Tibial artery (tissue), 4 donors: ENCODE measurements around the gene LHX3.

ENCODE experiments used
- DNase-seq, 2 donors: peaks; one replicate each; pipeline ENCODE4 v3.0.0-alpha.2; 2019
- H3K27ac ChIP-seq, 2 donors: fragments of 200-600 bp; sonication (generic) in 1 of 2; 1 replicate in 1 of 2; 2 replicates in 1 of 2; pipeline ENCODE4 v1.5.1; 2018 to 2019; ENCODE audit warnings: mild to moderate bottlenecking in 1 of 2
- H3K27me3 ChIP-seq, 2 donors: fragments of 200-600 bp; sonication (generic) in 1 of 2; one replicate each; pipeline versions ENCODE4 v1.5.1 to v1.6.0; 2016 to 2019
- H3K36me3 ChIP-seq, 3 donors: fragments of 200-600 bp; sonication (generic) in 2 of 3; one replicate each; pipeline ENCODE4 v1.5.1; 2016 to 2019; ENCODE audit warnings: mild to moderate bottlenecking in 2 of 3
- H3K4me1 ChIP-seq, 4 donors: fragments of 200-600 bp; sonication (generic) in 2 of 4; 1 replicate in 3 of 4; 2 replicates in 1 of 4; pipeline ENCODE4 v1.5.1; 2016 to 2019
- H3K4me3 ChIP-seq, 2 donors: fragments of 200-600 bp; sonication (generic) in 1 of 2; 1 replicate in 1 of 2; 2 replicates in 1 of 2; pipeline ENCODE4 v1.5.1; 2018 to 2019; ENCODE audit warnings: mild to moderate bottlenecking in 2 of 2
- H3K9me3 ChIP-seq, 3 donors: fragments of 200-600 bp; sonication (generic) in 1 of 3; one replicate each; pipeline ENCODE4 v1.5.1; 2016 to 2019
- CTCF ChIP-seq, 2 experiments: fragments of 200-600 bp in 1 of 2; fragments of 450-650 bp in 1 of 2; IDR thresholded peaks; one replicate each; pipeline ENCODE4 v1.5.1; 2017 to 2019; ENCODE audit warnings: antibody characterized with exemption in 2 of 2, mild to moderate bottlenecking in 1 of 2, moderate library complexity in 1 of 2
- intact Hi-C: fragments of 100-400 bp; cut with DNase I; formaldehyde crosslinking; loops from one replicate; pipeline ENCODE4 v1.15.0; 2023; ENCODE audit warnings: low total_unique reads

The LHX3 gene

GRCh38 chr9:136171801-136172411 lies 33.0 kb downstream of the LHX3 start:
- DNase-seq, result no peak
- peaks cover 0 to 68% of the 10 kb centered on the region in 2 donors for H3K27me3 ChIP-seq
- intact Hi-C loops, result no loop called here

GRCh38 chr9:136171009-136171800 lies 33.7 kb downstream of the LHX3 start:
- Histone ChIP-seq H3K36me3 (no peaks in the 10 kb centered on the region), H3K4me3 (no peak overlapping the region), H3K9me3 (peaks cover 0 to 3% (median 0%) of the 10 kb centered on the region in 3 donors), H3K4me1 (no peaks in the 10 kb centered on the region), H3K27me3 (peaks cover 0 to 63% of the 10 kb centered on the region in 2 donors), H3K27ac (no peak overlapping the region)
- TF ChIP-seq CTCF (IDR thresholded peaks at IDR 0.05), result no peak
- intact Hi-C loops, result no loop called here
- DNase-seq, result no peak

More at GRCh38 chr9:136171801-136172411, 33.0 kb downstream of the LHX3 start:
- Histone ChIP-seq H3K9me3 (no peaks in the 10 kb centered on the region), H3K4me3 (no peak overlapping the region), H3K36me3 (no peaks in the 10 kb centered on the region), H3K4me1 (no peaks in the 10 kb centered on the region), H3K27ac (no peak overlapping the region)
- no peak for TF ChIP-seq CTCF (IDR thresholded peaks at IDR 0.05)

- DNase-seq, result no peak
- peaks cover 0 to 9% (median 0%) of the 10 kb centered on the region in 3 donors for H3K9me3 ChIP-seq
- H3K27me3 ChIP-seq, result peaks cover 0 to 63% of the 10 kb centered on the region in 2 donors
- no peak overlapping the region for H3K4me3 ChIP-seq
- H3K36me3 ChIP-seq, result no peaks in the 10 kb centered on the region
- H3K4me1 ChIP-seq, result no peaks in the 10 kb centered on the region
- peak; percentile 43 to 47 for TF ChIP-seq CTCF (IDR thresholded peaks at IDR 0.05)
- intact Hi-C loops, result no loop called here
- no peak overlapping the region for H3K27ac ChIP-seq
These were observed 34.7 kb downstream of the LHX3 start for GRCh38 chr9:136170006-136170901.

GRCh38 chr9:136169495-136169894 lies 35.4 kb downstream of the LHX3 start:
- Histone ChIP-seq H3K4me1 (no peaks in the 10 kb centered on the region), H3K9me3 (peaks cover 0 to 9% (median 0%) of the 10 kb centered on the region in 3 donors), H3K27ac (no peak overlapping the region), H3K4me3 (no peak overlapping the region), H3K36me3 (no peaks in the 10 kb centered on the region), H3K27me3 (peaks cover 0 to 58% of the 10 kb centered on the region in 2 donors)
- intact Hi-C loops, result no loop called here
- TF ChIP-seq CTCF (IDR thresholded peaks at IDR 0.05), result no peak
- no peak for DNase-seq

- intact Hi-C loops, result no loop called here
These were observed 41.6 kb downstream of the LHX3 start for GRCh38 chr9:136163248-136163850.

More at GRCh38 chr9:136163248-136163850, 41.6 kb downstream of the LHX3 start:
- peaks cover 0 to 9% (median 8%) of the 10 kb centered on the region in 3 donors for H3K9me3 ChIP-seq
- H3K36me3 ChIP-seq, result no peaks in the 10 kb centered on the region
- no peak overlapping the region for H3K4me3 ChIP-seq
- no peak for DNase-seq
- no peak overlapping the region for H3K27ac ChIP-seq
- TF ChIP-seq CTCF (IDR thresholded peaks at IDR 0.05), result no peak
- peaks cover 0 to 30% of the 10 kb centered on the region in 2 donors for H3K27me3 ChIP-seq
- H3K4me1 ChIP-seq, result no peaks in the 10 kb centered on the region
